ENCODE data around the gene IL17RC.

DNA sequence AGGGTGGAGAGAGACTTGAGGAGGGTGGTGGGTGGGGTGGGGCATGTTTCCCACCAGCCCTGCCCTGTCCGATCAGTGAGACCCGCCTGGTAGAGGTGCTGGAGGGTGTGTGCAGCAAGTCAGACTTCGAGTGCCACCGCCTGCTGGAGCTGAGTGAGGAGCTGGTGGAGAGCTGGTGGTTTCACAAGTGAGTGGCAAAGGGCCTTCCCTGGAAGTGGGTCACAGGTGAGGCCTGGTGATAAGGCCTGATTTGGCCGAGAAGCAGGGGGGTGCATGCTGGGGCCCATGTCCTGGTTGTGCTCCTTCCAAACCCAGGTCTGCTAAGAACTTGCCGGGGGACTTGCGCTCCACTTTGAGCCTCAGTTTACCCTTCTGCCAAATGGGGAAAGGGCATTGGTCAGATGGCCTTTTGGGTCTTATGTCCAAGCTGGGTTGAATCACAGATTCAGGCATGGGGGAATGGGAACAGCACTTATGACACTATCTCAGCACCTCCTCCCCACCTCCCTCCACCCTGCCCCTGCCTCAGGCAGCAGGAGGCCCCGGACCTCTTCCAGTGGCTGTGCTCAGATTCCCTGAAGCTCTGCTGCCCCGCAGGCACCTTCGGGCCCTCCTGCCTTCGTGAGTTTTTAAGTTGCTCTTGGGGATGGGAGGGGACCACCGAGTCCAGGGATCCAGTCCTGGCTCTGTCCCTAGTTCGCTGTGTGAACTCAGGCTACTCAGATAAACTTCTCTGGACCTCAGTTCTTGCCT, 20.8 kb downstream of the IL17RC start:
- TF ChIP-seq CTCF (conservative IDR thresholded peaks at IDR 0.05 in 1 of 2, IDR thresholded peaks at IDR 0.05 in 1 of 2; ENCODE audit: low read depth in 1 of 2, low read length in 2 of 2): no peak
- no peak for TF ChIP-seq EZH2 (IDR thresholded peaks at IDR 0.05; ENCODE audit: low read length, missing control alignments)
